ENCODE measurements around the gene SBF2.
"Not testable (repeated sequence)": the region's sequence is repeated elsewhere in the genome, so short reads cannot be mapped to it uniquely, and the experiment has no call there.

SBF2 gene

GRCh38 chr11:10044618-10045017 lies 249.4 kb downstream of the SBF2 start:
- TF ChIP-seq CTCF (IDR thresholded peaks at IDR 0.05; ENCODE audit: extremely low read depth, insufficient read depth, missing control alignments), result no peak
- no peak for DNase-seq (ENCODE audit: low spot score)
- in situ Hi-C loops (cut with MboI; ENCODE audit: low pct_unique_long_range_greater_than_20kb, low sequenced_read_pairs, unreplicated experiment), result no loop called here

- TF ChIP-seq CTCF (IDR thresholded peaks at IDR 0.05; ENCODE audit: extremely low read depth, insufficient read depth, missing control alignments), result no peak
- in situ Hi-C loops (cut with MboI; ENCODE audit: low pct_unique_long_range_greater_than_20kb, low sequenced_read_pairs, unreplicated experiment), result no loop called here
- DNase-seq (ENCODE audit: low spot score), result no peak
Observed at GRCh38 chr11:10042699-10043098, 251.3 kb downstream of the SBF2 start.

GRCh38 chr11:10041748-10042446 lies 252.1 kb downstream of the SBF2 start:
- in situ Hi-C loops (cut with MboI; ENCODE audit: low pct_unique_long_range_greater_than_20kb, low sequenced_read_pairs, unreplicated experiment), result no loop called here
- TF ChIP-seq CTCF (IDR thresholded peaks at IDR 0.05; ENCODE audit: extremely low read depth, insufficient read depth, missing control alignments), result no peak
- no peak for DNase-seq (ENCODE audit: low spot score)

- DNase-seq (ENCODE audit: low spot score), result no peak
- in situ Hi-C loops (cut with MboI; ENCODE audit: low pct_unique_long_range_greater_than_20kb, low sequenced_read_pairs, unreplicated experiment), result no loop called here
- TF ChIP-seq CTCF (IDR thresholded peaks at IDR 0.05; ENCODE audit: extremely low read depth, insufficient read depth, missing control alignments), result no peak
Observed at GRCh38 chr11:10041332-10041731, 252.7 kb downstream of the SBF2 start.

- DNase-seq (ENCODE audit: low spot score), result no peak
- in situ Hi-C loops (cut with MboI; ENCODE audit: low pct_unique_long_range_greater_than_20kb, low sequenced_read_pairs, unreplicated experiment), result no loop called here
- no peak for TF ChIP-seq CTCF (IDR thresholded peaks at IDR 0.05; ENCODE audit: extremely low read depth, insufficient read depth, missing control alignments)
Observed at GRCh38 chr11:10038521-10039302, 255.3 kb downstream of the SBF2 start.

- in situ Hi-C loops (cut with MboI; ENCODE audit: low pct_unique_long_range_greater_than_20kb, low sequenced_read_pairs, unreplicated experiment); DNase-seq (ENCODE audit: low spot score): not testable (repeated sequence)
Observed at GRCh38 chr11:10035932-10036331, 258.1 kb downstream of the SBF2 start.

GRCh38 chr11:10032935-10033334 lies 261.1 kb downstream of the SBF2 start:
- no peak for DNase-seq (ENCODE audit: low spot score)
- in situ Hi-C loops (cut with MboI; ENCODE audit: low pct_unique_long_range_greater_than_20kb, low sequenced_read_pairs, unreplicated experiment), result no loop called here
- no peak for TF ChIP-seq CTCF (IDR thresholded peaks at IDR 0.05; ENCODE audit: extremely low read depth, insufficient read depth, missing control alignments)

Data from GM13977 (cell line).